ENCODE measurements around the gene PTPRD.

The PTPRD gene

DNA sequence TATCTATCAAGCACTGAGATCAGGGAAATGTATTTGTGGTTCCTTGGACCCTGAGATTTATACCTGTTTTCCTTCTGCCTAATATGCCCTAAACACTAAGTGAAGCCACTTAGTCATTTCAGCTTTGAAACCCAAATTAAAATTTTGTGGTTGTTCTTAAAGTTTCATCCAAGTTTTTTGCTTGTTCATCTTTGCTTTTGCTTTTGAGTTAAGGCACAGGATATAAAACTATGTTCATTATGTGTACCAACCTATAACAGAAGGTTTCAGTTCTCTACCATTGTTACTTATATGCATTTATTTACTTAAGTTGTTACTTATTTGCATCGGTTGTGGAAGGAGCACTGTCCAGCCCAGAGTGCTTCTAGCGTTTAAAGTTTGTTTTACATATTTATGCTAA lies 382.3 kb downstream of the PTPRD start:
- Histone ChIP-seq H3K27ac (ENCODE audit: insufficient read depth, low read depth, low read length, poor library complexity, severe bottlenecking) (no peak overlapping the region), H3K4me3 (ENCODE audit: insufficient read depth, low read depth, low read length) (no peak overlapping the region), H3K27me3 (ENCODE audit: control insufficient read depth, insufficient read depth, low read length, poor library complexity, severe bottlenecking) (no peaks in the 10 kb centered on the region), H3K4me1 (ENCODE audit: control insufficient read depth, insufficient read depth, low read length) (no peaks in the 10 kb centered on the region), H3K36me3 (ENCODE audit: control insufficient read depth, insufficient read depth, low read length) (no peaks in the 10 kb centered on the region), H3K9me3 (ENCODE audit: control insufficient read depth, low read length) (no peaks in the 10 kb centered on the region)
- WGBS, 2 experiments = 94 to 100% methylated on average over 1 to 2 of the region's 2 CpGs

- H3K27ac ChIP-seq (ENCODE audit: insufficient read depth, low read depth, low read length, poor library complexity, severe bottlenecking) = no peak overlapping the region
- H3K27me3 ChIP-seq (ENCODE audit: control insufficient read depth, insufficient read depth, low read length, poor library complexity, severe bottlenecking) = no peaks in the 10 kb centered on the region
- WGBS, 2 experiments = 100% methylated on average over 1 of the region's 1 CpG; no CpG with 5 or more reads in 1 of the 2 experiments
- H3K4me3 ChIP-seq (ENCODE audit: insufficient read depth, low read depth, low read length) = no peak overlapping the region
- H3K9me3 ChIP-seq (ENCODE audit: control insufficient read depth, low read length) = no peaks in the 10 kb centered on the region
- no peaks in the 10 kb centered on the region for H3K4me1 ChIP-seq (ENCODE audit: control insufficient read depth, insufficient read depth, low read length)
- H3K36me3 ChIP-seq (ENCODE audit: control insufficient read depth, insufficient read depth, low read length) = no peaks in the 10 kb centered on the region
Measured at GRCh38 chr9:10228082-10228481, 384.7 kb downstream of the PTPRD start.

DNA sequence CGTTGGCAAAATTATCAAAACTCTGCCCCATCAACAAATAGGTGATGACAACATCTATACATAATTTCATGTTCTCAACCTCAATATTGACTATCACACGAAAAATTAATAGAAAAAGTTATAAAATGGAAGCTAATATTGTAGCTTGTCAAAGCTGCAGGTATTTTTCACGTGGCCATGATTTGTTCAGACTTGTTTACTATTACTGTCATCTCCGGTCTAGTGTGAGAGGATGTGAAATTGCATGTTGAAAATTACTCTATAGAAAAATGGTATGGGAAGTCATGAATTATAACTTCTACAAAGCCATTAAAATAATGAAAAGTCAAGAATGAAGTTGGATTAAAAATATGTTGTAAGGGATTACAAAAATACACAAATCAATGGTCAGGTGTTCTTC lies 385.8 kb downstream of the PTPRD start:
- no peak overlapping the region for H3K4me3 ChIP-seq (ENCODE audit: insufficient read depth, low read depth, low read length)
- H3K9me3 ChIP-seq (ENCODE audit: control insufficient read depth, low read length) = no peaks in the 10 kb centered on the region
- no peaks in the 10 kb centered on the region for H3K4me1 ChIP-seq (ENCODE audit: control insufficient read depth, insufficient read depth, low read length)
- WGBS, 2 experiments = 70 to 83% methylated on average over 3 of the region's 4 CpGs
- no peak overlapping the region for H3K27ac ChIP-seq (ENCODE audit: insufficient read depth, low read depth, low read length, poor library complexity, severe bottlenecking)
- no peaks in the 10 kb centered on the region for H3K36me3 ChIP-seq (ENCODE audit: control insufficient read depth, insufficient read depth, low read length)
- H3K27me3 ChIP-seq (ENCODE audit: control insufficient read depth, insufficient read depth, low read length, poor library complexity, severe bottlenecking) = no peaks in the 10 kb centered on the region

DNA sequence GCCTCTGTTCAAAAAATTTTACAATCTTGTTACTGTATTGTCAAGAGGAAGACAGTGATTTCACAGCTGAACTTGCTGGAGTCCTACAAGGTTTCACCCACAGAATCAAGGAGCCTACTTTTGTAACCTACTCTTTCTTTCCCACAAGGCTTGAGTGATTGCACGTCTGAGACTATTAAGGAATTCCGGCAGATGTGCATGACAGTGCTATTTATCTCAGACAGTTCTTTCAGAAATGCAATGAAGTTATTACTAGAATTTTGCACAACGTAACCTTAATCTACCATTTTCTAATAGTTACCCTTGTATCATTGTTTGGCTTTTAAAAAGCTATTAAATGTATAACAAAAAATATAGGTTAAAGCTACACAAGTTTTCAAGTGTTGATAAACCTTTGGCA lies 400.1 kb downstream of the PTPRD start:
- H3K36me3 ChIP-seq (ENCODE audit: control insufficient read depth, insufficient read depth, low read length) = no peaks in the 10 kb centered on the region
- no peaks in the 10 kb centered on the region for H3K27me3 ChIP-seq (ENCODE audit: control insufficient read depth, insufficient read depth, low read length, poor library complexity, severe bottlenecking)
- WGBS, 2 experiments = 50 to 60% methylated on average over 2 to 3 of the region's 3 CpGs
- H3K9me3 ChIP-seq (ENCODE audit: control insufficient read depth, low read length) = no peaks in the 10 kb centered on the region
- H3K27ac ChIP-seq (ENCODE audit: insufficient read depth, low read depth, low read length, poor library complexity, severe bottlenecking) = no peak overlapping the region
- no peak overlapping the region for H3K4me3 ChIP-seq (ENCODE audit: insufficient read depth, low read depth, low read length)
- no peaks in the 10 kb centered on the region for H3K4me1 ChIP-seq (ENCODE audit: control insufficient read depth, insufficient read depth, low read length)

GRCh38 chr9:10208691-10209069 lies 404.1 kb downstream of the PTPRD start:
- H3K4me3 ChIP-seq (ENCODE audit: insufficient read depth, low read depth, low read length) = no peak overlapping the region
- no peaks in the 10 kb centered on the region for H3K9me3 ChIP-seq (ENCODE audit: control insufficient read depth, low read length)
- no peaks in the 10 kb centered on the region for H3K27me3 ChIP-seq (ENCODE audit: control insufficient read depth, insufficient read depth, low read length, poor library complexity, severe bottlenecking)
- H3K4me1 ChIP-seq (ENCODE audit: control insufficient read depth, insufficient read depth, low read length) = no peaks in the 10 kb centered on the region
- 96 to 100% methylated on average over 3 of the region's 3 CpGs for WGBS, 2 experiments
- H3K27ac ChIP-seq (ENCODE audit: insufficient read depth, low read depth, low read length, poor library complexity, severe bottlenecking) = no peak overlapping the region
- no peaks in the 10 kb centered on the region for H3K36me3 ChIP-seq (ENCODE audit: control insufficient read depth, insufficient read depth, low read length)

DNA sequence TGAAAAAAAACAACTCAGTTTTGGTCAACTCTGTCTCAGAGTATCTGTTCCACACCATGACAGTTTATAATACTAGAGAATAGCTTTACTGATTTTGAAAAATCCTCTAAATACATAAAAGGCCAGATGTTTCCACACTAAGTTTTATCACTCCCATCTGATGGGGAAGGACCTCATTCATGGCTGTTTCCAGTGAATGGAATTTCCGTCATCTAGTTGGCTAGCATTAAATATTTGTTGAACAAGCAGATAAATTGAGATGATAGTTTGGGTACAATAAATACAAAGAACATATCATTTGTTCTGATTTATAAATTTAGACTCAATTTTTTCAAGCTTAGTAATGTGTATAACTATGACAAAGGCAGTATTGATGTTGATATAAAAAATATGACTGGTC lies 408.5 kb downstream of the PTPRD start:
- Histone ChIP-seq H3K4me1 (ENCODE audit: control insufficient read depth, insufficient read depth, low read length) (no peaks in the 10 kb centered on the region), H3K27ac (ENCODE audit: insufficient read depth, low read depth, low read length, poor library complexity, severe bottlenecking) (no peak overlapping the region), H3K9me3 (ENCODE audit: control insufficient read depth, low read length) (no peaks in the 10 kb centered on the region), H3K4me3 (ENCODE audit: insufficient read depth, low read depth, low read length) (no peak overlapping the region), H3K27me3 (ENCODE audit: control insufficient read depth, insufficient read depth, low read length, poor library complexity, severe bottlenecking) (no peaks in the 10 kb centered on the region), H3K36me3 (ENCODE audit: control insufficient read depth, insufficient read depth, low read length) (no peaks in the 10 kb centered on the region)
- 100% methylated on average over 1 of the region's 1 CpG for WGBS, 2 experiments

DNA sequence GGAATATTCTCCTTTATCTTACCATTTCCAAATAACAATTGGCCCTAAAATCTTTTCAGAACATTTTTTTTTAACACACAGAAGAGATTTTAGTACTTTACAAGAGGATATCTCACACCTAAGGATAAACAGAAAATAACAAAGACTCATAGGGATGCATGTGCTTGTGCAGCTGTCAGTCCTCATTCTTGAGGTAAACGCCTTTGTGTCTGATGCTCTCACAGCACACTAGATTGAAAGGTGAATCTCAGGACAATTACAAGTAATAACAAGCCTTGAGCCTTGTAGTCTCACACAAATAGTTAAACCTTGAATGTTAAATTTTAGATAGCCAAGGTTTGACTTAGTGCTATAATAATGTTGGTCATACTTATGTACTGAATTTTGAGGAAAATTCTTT lies 439.2 kb downstream of the PTPRD start:
- Histone ChIP-seq H3K9me3 (ENCODE audit: control insufficient read depth, low read length) (no peaks in the 10 kb centered on the region), H3K36me3 (ENCODE audit: control insufficient read depth, insufficient read depth, low read length) (no peaks in the 10 kb centered on the region), H3K27me3 (ENCODE audit: control insufficient read depth, insufficient read depth, low read length, poor library complexity, severe bottlenecking) (no peaks in the 10 kb centered on the region), H3K27ac (ENCODE audit: insufficient read depth, low read depth, low read length, poor library complexity, severe bottlenecking) (no peak overlapping the region), H3K4me3 (ENCODE audit: insufficient read depth, low read depth, low read length) (no peak overlapping the region), H3K4me1 (ENCODE audit: control insufficient read depth, insufficient read depth, low read length) (no peaks in the 10 kb centered on the region)
- 80 to 90% methylated on average over 1 of the region's 1 CpG for WGBS, 2 experiments

- Histone ChIP-seq H3K36me3 (ENCODE audit: control insufficient read depth, insufficient read depth, low read length) (no peaks in the 10 kb centered on the region), H3K27ac (ENCODE audit: insufficient read depth, low read depth, low read length, poor library complexity, severe bottlenecking) (no peak overlapping the region), H3K27me3 (ENCODE audit: control insufficient read depth, insufficient read depth, low read length, poor library complexity, severe bottlenecking) (no peaks in the 10 kb centered on the region), H3K4me1 (ENCODE audit: control insufficient read depth, insufficient read depth, low read length) (no peaks in the 10 kb centered on the region), H3K4me3 (ENCODE audit: insufficient read depth, low read depth, low read length) (no peak overlapping the region), H3K9me3 (ENCODE audit: control insufficient read depth, low read length) (no peaks in the 10 kb centered on the region)
- 76 to 83% methylated on average over 2 of the region's 2 CpGs for WGBS, 2 experiments
Measured at GRCh38 chr9:10172476-10172875, 440.3 kb downstream of the PTPRD start.

- 38 to 49% methylated on average over 1 of the region's 1 CpG for WGBS, 2 experiments
- Histone ChIP-seq H3K36me3 (ENCODE audit: control insufficient read depth, insufficient read depth, low read length) (no peaks in the 10 kb centered on the region), H3K27me3 (ENCODE audit: control insufficient read depth, insufficient read depth, low read length, poor library complexity, severe bottlenecking) (no peaks in the 10 kb centered on the region), H3K4me1 (ENCODE audit: control insufficient read depth, insufficient read depth, low read length) (no peaks in the 10 kb centered on the region), H3K4me3 (ENCODE audit: insufficient read depth, low read depth, low read length) (no peak overlapping the region), H3K9me3 (ENCODE audit: control insufficient read depth, low read length) (no peaks in the 10 kb centered on the region), H3K27ac (ENCODE audit: insufficient read depth, low read depth, low read length, poor library complexity, severe bottlenecking) (no peak overlapping the region)
Measured at GRCh38 chr9:10168241-10168640, 444.6 kb downstream of the PTPRD start.

DNA sequence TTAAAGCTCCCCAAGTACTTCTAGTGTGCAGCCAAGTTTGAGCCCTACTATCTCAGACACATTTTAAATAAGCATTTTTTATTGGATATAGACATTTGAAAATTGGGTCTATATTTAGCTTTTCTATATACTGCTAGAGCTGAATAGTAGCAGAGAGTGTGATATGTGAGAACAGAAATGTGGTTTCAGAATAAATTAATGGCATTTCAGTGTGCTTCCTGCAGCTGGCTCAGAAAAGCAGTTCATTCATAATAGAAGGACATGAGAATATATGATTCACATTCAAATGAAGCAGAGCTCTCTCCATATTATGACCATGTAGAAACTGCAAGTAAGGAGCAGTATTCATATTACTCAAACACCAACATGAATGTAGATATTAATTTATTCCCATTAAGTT lies 464.0 kb downstream of the PTPRD start:
- Histone ChIP-seq H3K27me3 (ENCODE audit: control insufficient read depth, insufficient read depth, low read length, poor library complexity, severe bottlenecking) (no peaks in the 10 kb centered on the region), H3K27ac (ENCODE audit: insufficient read depth, low read depth, low read length, poor library complexity, severe bottlenecking) (no peak overlapping the region), H3K36me3 (ENCODE audit: control insufficient read depth, insufficient read depth, low read length) (no peaks in the 10 kb centered on the region), H3K4me3 (ENCODE audit: insufficient read depth, low read depth, low read length) (no peak overlapping the region), H3K9me3 (ENCODE audit: control insufficient read depth, low read length) (no peaks in the 10 kb centered on the region), H3K4me1 (ENCODE audit: control insufficient read depth, insufficient read depth, low read length) (no peaks in the 10 kb centered on the region)
